Measurements from ENCODE around the gene PFDN1. TPM values are rescaled to one million over a fixed set of nuclear protein-coding genes. Genes with fewer than 3 reads are reported as not detected.

The PFDN1 gene
- total and polyA plus RNA-seq, 12 donors = 49.1 to 194 (median 86.8) TPM

DNA sequence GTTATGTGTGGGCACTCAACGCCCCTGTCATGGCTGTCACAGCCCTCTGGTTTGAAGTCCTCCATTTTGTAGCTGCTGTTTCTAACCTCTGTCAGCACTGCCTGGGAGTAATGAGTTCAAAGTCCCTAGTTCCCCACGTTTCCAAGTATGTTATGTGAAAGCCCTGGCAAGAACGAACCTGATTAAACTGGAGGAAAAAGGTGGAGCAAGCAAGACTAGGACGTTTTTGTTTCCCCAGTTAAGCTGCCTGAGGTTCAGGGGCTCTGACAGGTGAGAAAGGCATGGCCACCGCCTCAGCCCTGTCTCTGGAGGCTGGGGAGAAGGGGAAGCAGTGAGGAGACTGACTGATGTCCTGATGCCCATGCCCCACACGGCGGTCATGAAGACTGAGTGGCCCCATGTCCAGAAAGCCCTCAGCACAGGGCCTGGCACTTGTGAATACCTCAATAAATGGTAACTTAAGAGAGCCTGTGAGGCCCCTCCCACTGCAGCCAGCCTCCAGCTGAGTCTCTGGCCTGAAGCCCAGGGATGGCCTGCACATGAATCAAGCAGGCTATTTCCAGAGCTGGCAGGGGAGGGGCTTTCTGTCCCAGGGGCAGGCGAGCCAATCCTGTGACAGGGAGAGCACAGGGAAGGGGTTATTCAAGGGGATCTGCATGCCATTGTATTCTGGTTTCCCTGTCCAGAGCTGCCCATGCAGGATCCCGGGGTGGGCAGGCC is 61.8 kb downstream of the PFDN1 start:
- H3K27me3 ChIP-seq = no peaks in the 10 kb centered on the region
- peak overlapping the region in 4 of 5 donors; percentile 38 to 79 (median 74) for H3K27ac ChIP-seq
- intact Hi-C loops (cut with DNase I) = loop anchor here (5.0 kb wide), 2 partner anchors 64 to 106 kb away; partner anchors contain the start of genes CYSTM1 (in 1 of the 2) and HBEGF (in 1 of the 2)
- TF ChIP-seq, protein P1, sequence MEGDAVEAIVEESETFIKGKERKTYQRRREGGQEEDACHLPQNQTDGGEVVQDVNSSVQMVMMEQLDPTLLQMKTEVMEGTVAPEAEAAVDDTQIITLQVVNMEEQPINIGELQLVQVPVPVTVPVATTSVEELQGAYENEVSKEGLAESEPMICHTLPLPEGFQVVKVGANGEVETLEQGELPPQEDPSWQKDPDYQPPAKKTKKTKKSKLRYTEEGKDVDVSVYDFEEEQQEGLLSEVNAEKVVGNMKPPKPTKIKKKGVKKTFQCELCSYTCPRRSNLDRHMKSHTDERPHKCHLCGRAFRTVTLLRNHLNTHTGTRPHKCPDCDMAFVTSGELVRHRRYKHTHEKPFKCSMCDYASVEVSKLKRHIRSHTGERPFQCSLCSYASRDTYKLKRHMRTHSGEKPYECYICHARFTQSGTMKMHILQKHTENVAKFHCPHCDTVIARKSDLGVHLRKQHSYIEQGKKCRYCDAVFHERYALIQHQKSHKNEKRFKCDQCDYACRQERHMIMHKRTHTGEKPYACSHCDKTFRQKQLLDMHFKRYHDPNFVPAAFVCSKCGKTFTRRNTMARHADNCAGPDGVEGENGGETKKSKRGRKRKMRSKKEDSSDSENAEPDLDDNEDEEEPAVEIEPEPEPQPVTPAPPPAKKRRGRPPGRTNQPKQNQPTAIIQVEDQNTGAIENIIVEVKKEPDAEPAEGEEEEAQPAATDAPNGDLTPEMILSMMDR (IDR thresholded peaks at IDR 0.05) = no peak
- TF ChIP-seq POLR2A (IDR thresholded peaks at IDR 0.05) = peak in 1 of 2 donors; percentile 54
- DNase-seq = peak; percentile 94 to 98 (median 98)
- peaks cover 40 to 64% of the 10 kb centered on the region in 2 donors for H3K4me1 ChIP-seq (replicated peaks in 1 of 2)
- no peak overlapping the region for H3K4me3 ChIP-seq
- H3K36me3 ChIP-seq (replicated peaks in 1 of 2) = peaks cover 0 to 15% of the 10 kb centered on the region in 2 donors
- no peaks in the 10 kb centered on the region for H3K9me3 ChIP-seq (replicated peaks in 1 of 3)
- WGBS, 4 donors = 24 to 34% (median 30%) methylated on average over 8 to 9 of the region's 9 CpGs

DNA sequence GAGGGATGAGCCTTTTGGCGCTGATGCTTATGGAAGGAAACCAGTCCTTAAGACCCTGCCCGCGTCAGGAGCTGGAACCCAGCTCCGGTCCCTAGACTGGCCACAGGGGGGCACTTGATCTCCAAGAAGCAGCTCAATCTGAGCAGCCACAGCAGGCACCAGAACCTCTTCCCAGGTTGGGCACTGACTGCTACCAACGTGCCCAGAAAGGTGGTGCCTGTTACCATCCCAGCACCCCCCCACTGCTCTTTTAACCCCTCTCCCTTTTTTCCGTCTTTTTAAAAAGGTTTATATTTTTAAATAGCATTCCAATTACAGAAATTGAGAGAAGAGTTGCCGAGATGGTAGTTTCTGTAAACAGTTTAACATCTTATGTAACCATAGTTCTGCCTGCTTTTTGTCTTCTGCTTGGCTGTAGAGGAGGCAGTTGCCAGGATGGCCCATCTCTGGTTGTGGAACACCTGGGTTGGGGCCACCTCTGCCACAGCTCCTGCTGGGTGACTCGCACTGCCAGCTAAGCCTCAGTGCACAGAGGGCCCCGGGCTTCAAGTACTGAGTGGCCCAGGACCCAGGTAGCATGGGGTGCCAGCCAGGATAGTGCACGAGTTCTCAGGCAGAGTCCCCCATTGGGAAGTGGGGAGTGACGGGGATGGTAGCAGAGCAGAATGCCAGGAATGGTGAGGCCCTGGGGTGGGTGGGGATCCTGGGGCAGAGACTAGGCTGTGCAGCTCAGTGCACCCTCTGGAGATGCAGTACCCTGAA is 62.8 kb downstream of the PFDN1 start:
- intact Hi-C loops (cut with DNase I) = loop anchor here (5.0 kb wide), 3 partner anchors 63 to 107 kb away; partner anchors contain the start of genes CYSTM1 (in 1 of the 2) and HBEGF (in 1 of the 2)
- Histone ChIP-seq H3K27ac (peak overlapping the region in 2 of 5 donors; percentile 13 to 79), H3K9me3 (replicated peaks in 1 of 3) (no peaks in the 10 kb centered on the region), H3K4me1 (replicated peaks in 1 of 2) (peaks cover 36 to 59% of the 10 kb centered on the region in 2 donors), H3K4me3 (no peak overlapping the region), H3K36me3 (replicated peaks in 1 of 2) (peaks cover 0 to 8% of the 10 kb centered on the region in 2 donors), H3K27me3 (no peaks in the 10 kb centered on the region)
- WGBS, 4 donors = 47 to 61% (median 50%) methylated on average over 5 to 11 of the region's 11 CpGs
- TF ChIP-seq, protein P1 (IDR thresholded peaks at IDR 0.05) = peak; percentile 40 to 70 (median 62)
- no peak for TF ChIP-seq POLR2A (IDR thresholded peaks at IDR 0.05)
- peak; percentile 61 to 82 (median 68) for DNase-seq

DNA sequence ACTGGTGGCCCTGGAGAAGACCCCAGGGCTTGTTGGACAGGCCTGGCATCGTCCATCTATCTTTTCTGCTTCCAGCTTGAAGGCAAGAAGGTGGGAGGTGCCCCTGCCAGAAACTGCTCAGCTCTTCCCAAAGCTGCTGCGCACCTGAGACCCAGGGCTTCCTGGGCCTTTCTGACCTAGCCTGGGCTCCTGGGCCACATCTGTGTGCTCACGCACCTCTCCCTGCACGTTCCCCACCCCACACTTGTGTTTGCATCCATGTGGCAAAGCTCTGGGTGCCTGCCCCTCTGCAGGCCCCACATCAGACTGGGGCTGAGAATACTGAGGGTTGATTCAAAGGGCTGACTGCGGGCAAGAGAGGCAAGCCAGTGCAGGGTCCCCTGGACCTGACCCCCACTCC is 63.4 kb downstream of the PFDN1 start:
- intact Hi-C loops (cut with DNase I) = loop anchor here in 1 of 2 donors (5.0 kb wide), 1 partner anchor 72 kb away; no protein-coding TSS in a partner anchor
- no peak for TF ChIP-seq POLR2A (IDR thresholded peaks at IDR 0.05)
- TF ChIP-seq, protein P1 (IDR thresholded peaks at IDR 0.05) = no peak
- no peaks in the 10 kb centered on the region for H3K9me3 ChIP-seq (replicated peaks in 1 of 3)
- peak overlapping the region in 1 of 5 donors; percentile 1 for H3K27ac ChIP-seq
- H3K36me3 ChIP-seq (replicated peaks in 1 of 2) = peaks cover 0 to 4% of the 10 kb centered on the region in 2 donors
- WGBS, 4 donors = 93 to 100% (median 98%) methylated on average over 3 to 5 of the region's 5 CpGs
- H3K4me3 ChIP-seq = no peak overlapping the region
- H3K4me1 ChIP-seq (replicated peaks in 1 of 2) = peaks cover 32 to 52% of the 10 kb centered on the region in 2 donors
- DNase-seq = peak in 1 of 7 donors; percentile 16
- no peaks in the 10 kb centered on the region for H3K27me3 ChIP-seq

DNA sequence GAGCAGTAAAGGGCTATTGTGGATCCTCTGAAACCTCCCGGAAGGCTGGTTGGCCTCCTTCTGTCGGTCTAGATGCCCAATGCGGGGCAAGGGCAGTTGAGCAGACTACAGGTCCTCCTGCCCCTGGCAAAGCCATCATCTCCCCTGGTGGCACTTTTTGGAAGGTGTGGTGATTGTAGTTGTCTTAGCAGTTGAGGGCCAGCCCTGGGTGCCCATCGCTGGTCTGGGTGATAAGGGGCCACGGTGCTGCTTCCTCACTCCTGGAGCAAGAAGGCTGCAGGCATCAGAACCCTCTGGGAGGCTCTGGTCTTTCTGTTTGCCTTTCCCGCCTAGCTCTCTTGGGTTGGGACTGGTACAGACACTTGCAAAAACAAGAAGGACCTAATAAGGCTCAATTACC is 64.1 kb downstream of the PFDN1 start:
- TF ChIP-seq POLR2A (IDR thresholded peaks at IDR 0.05) = no peak
- TF ChIP-seq, protein P1 (IDR thresholded peaks at IDR 0.05) = no peak
- 83 to 97% (median 95%) methylated on average over 4 to 6 of the region's 6 CpGs for WGBS, 4 donors
- Histone ChIP-seq H3K4me1 (replicated peaks in 1 of 2) (peaks cover 32 to 49% of the 10 kb centered on the region in 2 donors), H3K27ac (peak overlapping the region in 2 of 5 donors; percentile 8 to 21), H3K4me3 (no peak overlapping the region), H3K36me3 (replicated peaks in 1 of 2) (peaks cover 0 to 2% of the 10 kb centered on the region in 2 donors), H3K9me3 (replicated peaks in 1 of 3) (no peaks in the 10 kb centered on the region), H3K27me3 (no peaks in the 10 kb centered on the region)
- intact Hi-C loops (cut with DNase I) = loop anchor here in 1 of 2 donors (5.0 kb wide), 1 partner anchor 71 kb away; no protein-coding TSS in a partner anchor
- peak in 1 of 7 donors; percentile 14 for DNase-seq

All from adrenal gland (tissue), 12 donors.